GM12801 (cell line): ENCODE results near the gene DST.

Experiments
- TF ChIP-seq, protein P1 (sequence below): IDR thresholded peaks from one replicate; pipeline ENCODE4 v1.5.1; 2011; ENCODE audit warnings: control low read depth; ENCODE audit not compliant: insufficient read length; ENCODE audit errors: extremely low read depth

The DST gene

DNA sequence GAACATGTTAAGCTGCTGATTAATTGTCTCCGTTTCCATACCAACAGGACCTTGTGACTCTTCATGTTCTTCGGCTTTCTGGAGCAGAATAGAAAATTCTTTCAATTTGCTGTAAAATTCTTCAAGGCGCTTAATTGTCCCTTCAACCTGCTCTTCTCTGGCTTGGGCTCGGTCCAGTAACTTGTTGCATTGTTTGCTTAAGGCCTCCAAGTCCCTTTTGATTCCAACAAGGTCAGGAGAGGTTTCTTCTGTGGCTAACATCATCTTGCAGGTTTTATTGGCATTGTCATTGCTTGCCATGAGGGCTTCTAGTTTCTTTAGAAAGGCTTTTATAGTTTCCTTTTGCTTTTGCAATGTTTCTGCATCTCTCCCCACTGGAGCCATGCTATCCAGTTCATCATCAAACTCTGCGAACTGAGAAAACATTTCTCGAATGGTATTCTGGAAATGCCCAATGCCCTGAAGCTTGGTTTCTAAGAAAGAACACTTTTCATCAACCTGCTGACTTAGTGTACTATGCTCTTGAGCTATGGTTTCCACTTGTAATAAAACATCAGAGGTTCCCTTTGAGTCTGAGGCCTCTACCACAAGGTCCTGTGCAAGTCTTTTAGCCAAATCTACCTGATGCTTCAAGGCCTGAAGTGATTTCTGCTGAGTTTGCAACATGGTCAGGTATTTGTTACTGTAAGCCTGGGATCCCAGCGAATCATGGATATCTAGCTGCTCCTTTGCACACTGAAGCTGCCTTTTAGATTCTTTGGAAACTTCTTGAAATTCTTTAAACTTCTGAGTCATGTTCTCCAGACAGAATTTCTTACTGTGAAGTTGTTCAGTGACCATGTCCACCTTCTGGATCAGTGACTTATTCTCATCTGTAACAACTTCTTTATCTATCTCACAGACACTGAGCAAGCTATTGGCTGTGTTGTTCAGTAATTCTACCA lies 90.2 kb downstream of the DST start:
- TF ChIP-seq, protein P1, sequence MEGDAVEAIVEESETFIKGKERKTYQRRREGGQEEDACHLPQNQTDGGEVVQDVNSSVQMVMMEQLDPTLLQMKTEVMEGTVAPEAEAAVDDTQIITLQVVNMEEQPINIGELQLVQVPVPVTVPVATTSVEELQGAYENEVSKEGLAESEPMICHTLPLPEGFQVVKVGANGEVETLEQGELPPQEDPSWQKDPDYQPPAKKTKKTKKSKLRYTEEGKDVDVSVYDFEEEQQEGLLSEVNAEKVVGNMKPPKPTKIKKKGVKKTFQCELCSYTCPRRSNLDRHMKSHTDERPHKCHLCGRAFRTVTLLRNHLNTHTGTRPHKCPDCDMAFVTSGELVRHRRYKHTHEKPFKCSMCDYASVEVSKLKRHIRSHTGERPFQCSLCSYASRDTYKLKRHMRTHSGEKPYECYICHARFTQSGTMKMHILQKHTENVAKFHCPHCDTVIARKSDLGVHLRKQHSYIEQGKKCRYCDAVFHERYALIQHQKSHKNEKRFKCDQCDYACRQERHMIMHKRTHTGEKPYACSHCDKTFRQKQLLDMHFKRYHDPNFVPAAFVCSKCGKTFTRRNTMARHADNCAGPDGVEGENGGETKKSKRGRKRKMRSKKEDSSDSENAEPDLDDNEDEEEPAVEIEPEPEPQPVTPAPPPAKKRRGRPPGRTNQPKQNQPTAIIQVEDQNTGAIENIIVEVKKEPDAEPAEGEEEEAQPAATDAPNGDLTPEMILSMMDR, result no peak

DNA sequence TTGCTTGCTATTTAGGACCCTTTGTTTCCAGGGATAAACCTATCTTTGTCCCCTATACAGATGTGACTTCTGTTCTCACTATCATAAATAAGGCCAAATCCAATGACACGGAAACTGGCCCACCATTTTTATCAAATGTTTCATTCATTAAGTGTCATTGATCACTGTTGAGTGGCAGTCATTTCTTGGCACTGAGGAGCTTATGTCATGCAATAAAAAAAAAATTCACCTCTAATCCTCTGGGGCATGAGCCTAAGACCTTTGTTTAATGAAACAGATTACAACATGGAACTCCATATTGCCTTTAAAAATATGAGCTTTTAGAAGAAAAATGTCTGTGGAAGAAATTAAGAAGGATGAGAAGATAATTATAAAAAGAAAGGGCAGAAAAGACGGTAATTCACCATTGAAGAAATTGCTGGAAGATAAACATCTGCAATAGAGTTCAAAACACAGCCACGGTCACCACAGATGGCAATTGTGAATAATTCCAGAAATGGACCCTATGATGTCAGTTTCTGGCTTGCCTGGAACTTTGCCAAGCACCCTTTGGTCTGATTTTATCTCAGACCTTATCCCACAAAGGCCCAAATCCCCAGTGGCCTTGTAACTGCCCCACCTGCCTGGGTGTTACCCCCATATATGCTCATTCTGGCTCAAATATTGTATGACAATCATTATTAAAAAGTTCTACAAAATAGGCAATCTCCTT lies 91.1 kb downstream of the DST start:
- TF ChIP-seq, protein P1, result no peak

DNA sequence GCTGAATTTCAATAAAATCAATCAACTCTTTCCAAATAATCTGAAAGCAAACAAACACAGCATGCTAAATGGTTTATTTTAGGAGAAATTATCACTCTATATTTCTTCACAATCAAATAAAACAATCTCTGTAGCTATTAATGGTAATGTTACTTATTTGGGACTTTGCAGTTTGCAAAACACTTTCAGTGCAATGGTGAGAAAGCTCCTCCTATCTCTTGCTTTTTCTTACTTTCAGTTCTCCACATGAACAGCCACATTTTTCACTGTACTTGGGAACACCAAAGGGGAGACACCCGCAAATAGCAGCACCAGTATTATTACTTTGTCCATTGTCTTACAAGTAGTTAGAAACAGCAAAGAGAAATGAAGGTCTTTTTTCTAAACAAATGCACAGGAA lies 92.4 kb downstream of the DST start:
- TF ChIP-seq, protein P1, result no peak

DNA sequence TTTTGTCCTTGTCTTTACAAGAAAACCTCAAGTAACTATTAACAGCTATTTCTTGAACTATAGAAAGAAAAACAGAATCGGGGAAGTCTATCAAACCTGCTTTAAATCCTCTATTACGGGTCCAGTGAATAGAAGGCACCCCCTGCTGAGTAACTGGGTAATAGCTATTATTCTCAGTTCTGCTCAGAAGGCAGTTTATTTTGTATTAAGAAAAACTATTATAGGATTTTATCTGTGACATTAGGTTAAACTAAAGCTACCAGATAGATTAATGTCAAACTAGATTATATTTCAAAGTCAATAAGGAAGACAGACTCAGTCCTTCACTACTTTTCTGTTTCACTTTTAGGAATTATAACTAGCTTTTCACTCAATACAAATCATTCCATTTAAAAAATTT lies 93.7 kb downstream of the DST start:
- TF ChIP-seq, protein P1, result no peak

DNA sequence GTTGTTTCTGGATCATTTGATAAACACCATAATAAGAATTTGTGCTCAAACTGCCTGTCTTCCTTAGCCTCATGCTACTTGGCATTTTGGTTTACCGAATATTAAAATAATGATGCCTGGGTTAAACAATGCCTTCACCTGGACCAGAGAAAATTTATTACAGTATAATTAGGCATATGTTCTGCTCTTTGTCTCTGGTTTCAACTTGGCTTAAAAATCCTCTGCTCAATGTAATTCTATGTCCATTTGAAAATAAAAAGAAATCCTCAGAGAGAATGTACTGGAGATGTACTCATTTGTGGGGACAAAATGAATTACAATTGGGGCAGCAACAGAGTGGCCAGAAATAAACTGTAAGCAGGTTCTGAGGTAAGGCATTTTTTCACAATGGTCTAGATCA lies 95.0 kb downstream of the DST start:
- TF ChIP-seq, protein P1, result no peak

DNA sequence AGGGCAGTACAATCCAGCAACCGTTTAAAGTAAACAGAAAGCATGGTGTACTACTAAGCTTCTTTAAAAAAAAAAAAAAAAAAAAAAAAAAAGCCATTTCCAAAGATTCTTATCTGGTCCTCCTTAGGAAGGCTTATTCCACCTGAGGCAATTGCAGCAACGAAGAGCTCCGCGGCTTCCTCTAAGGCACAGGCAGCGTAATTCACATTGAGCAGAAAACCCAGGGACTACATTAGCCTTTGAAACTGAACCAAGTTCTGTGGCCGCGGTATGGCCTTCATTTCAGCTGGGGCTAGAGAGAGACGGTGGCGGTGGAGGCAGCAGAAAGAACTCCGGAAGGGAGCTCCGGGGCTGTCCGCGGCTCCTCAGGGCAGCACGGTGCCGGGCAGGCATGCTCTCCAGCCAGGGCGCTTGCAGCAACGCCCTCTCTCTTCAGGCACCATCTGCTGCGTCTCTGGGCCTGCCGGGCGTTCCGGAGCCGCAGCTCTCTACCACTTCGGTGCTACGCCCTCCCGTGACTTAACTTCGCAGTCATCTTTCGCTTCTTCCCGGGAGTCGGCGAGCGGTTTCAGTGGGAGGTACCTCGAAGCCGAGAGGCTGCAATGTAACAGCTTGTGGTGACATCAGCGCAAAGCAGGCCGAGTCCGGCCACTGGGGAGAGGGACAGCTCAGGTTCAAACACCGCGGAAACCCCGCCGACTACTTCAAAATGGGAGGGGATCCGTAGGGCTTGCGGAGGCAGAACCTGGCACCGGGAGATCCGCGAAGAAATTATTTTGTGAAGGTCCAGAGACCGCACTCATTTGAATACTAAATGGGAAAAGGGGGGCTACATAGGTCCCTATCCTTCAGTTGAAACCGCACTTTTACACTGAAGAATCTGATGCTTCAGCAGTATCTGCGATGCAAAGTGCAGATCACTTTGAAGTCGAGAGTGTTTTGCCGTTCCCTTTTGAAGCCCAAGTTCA lies 100.0 kb downstream of the DST start:
- TF ChIP-seq, protein P1, result no peak
